GM12873 (cell line): ENCODE results near the gene MEGF6.

Experiments
- TF ChIP-seq, protein P1 (sequence below): IDR thresholded peaks from 2 replicates; pipeline ENCODE4 v1.5.1; 2012; ENCODE audit warnings: low read depth, mild to moderate bottlenecking, moderate library complexity, low read length, control low read depth; ENCODE audit not compliant: insufficient read depth; ENCODE audit errors: missing control alignments

Gene MEGF6

DNA sequence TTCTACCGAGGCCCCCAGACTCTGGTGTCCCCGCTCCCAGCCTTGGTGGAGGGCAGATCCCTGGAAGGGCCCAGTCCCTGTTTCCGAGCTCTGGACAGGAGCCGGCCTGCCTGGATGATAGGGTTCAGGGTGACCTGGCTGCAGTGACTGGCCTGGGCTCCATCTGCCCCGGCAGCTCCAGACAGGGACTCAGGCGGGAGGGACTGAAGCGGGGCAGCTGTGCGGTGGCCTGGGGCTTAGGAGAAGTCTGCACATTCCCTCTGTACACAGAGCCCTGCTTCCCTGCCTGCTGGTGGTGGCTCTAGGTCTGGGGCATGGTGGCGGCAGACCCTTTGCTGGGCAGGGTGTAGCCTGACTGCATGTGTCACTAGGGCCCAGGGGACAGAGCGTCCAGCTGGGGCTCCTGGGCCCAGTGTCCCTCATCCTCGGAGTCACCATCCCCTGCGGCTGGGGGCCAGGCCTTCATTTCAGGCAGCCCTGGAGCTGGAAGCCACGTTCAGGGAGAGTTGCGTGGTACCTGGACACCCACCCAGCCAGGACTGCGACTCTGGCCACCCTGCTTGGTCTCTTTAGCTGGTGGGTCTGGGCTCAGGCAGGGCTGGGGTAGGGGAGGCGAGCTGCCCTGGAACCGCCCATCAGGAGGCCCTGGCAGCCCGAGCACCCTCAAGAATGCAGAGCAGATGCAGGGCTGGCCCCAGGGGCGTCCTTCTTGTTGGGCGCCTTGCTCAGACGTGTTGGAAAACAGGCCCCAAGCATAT, 147.2 kb downstream of the MEGF6 start:
- TF ChIP-seq, protein P1, sequence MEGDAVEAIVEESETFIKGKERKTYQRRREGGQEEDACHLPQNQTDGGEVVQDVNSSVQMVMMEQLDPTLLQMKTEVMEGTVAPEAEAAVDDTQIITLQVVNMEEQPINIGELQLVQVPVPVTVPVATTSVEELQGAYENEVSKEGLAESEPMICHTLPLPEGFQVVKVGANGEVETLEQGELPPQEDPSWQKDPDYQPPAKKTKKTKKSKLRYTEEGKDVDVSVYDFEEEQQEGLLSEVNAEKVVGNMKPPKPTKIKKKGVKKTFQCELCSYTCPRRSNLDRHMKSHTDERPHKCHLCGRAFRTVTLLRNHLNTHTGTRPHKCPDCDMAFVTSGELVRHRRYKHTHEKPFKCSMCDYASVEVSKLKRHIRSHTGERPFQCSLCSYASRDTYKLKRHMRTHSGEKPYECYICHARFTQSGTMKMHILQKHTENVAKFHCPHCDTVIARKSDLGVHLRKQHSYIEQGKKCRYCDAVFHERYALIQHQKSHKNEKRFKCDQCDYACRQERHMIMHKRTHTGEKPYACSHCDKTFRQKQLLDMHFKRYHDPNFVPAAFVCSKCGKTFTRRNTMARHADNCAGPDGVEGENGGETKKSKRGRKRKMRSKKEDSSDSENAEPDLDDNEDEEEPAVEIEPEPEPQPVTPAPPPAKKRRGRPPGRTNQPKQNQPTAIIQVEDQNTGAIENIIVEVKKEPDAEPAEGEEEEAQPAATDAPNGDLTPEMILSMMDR = no peak

DNA sequence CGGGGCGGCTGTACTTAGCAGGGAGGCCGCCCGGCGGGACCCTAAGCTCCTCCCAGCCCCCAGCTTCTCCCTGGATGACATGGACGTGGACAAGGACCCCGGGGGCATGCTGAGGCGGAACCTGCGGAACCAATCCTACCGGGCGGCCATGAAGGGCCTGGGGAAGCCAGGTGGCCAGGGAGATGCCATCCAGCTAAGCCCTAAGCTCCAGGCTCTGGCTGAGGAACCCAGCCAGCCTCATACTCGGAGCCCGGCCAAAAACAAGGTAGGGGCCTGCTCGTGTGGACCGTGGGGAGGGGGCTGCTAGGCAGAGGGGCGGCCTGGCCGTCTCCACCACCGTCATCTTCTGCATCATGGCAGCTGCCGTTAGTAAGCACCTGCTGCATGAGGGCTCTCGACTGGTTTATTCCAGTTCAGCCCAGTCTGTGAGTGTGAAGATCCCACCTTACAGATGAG, 147.9 kb downstream of the MEGF6 start:
- TF ChIP-seq, protein P1 = no peak

DNA sequence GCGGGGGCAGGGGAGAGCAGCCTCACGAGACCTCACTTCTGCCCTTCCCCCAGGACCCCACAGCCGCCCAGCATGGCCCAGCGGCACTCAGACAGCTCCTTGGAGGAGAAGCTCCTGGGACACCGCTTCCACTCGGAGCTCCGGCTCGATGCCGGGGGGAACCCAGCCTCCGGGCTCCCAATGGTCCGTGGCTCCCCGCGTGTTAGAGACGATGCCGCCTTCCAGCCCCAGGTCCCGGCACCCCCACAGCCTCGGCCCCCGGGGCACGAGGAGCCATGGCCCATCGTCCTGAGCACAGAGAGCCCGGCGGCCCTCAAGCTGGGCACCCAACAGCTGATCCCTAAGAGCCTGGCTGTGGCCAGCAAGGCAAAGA, 148.3 kb downstream of the MEGF6 start:
- TF ChIP-seq, protein P1 = no peak

DNA sequence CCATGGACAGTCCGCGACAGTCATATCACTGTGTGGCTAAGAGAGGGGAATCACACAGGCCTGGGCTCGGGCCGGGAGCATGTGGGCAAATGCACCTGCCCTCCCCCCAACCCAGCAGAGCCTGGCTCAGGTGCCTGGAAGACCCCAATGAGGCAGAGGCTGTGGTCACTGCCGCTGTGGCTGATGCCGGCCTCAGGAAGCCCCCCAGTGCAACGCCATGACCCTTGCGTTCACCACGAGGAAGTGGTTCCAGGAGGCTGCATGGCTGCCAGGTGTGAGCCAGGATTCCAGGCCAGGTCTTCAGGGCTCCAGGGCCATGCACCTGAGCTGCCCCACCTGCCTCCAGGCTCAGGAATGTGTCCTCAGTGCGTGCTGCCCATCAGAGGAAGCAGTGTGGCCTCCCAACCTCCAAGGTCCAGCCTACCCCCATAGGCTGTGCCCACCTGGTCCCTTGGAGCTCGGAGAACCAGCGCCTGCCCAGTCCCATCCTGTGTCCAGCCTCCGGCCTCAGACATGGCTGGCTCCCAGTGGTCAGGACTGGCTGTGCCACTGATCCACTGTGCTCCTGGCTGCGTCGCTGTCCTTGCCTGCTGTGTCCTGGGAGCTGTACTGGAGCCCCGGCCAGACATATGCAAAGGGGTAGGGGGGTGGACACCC, 148.8 kb downstream of the MEGF6 start:
- TF ChIP-seq, protein P1 = no peak

DNA sequence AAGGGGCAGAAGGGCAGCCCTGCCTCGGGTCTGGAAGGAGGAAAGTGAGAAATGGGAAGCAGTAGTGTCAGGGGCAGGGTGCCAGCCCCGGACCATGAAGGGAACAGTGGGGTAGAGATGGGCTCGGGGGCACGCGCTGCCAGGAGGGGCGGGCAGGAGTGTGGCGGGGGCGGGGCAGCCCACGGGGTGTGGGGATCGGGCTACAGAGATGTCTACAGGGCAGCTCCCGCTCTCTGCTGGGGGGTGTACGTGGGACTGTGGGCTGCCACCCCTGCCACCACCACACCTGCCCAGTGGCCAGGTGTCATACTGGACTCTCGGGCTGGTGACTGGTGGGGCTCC, 149.4 kb downstream of the MEGF6 start:
- TF ChIP-seq, protein P1 = no peak

DNA sequence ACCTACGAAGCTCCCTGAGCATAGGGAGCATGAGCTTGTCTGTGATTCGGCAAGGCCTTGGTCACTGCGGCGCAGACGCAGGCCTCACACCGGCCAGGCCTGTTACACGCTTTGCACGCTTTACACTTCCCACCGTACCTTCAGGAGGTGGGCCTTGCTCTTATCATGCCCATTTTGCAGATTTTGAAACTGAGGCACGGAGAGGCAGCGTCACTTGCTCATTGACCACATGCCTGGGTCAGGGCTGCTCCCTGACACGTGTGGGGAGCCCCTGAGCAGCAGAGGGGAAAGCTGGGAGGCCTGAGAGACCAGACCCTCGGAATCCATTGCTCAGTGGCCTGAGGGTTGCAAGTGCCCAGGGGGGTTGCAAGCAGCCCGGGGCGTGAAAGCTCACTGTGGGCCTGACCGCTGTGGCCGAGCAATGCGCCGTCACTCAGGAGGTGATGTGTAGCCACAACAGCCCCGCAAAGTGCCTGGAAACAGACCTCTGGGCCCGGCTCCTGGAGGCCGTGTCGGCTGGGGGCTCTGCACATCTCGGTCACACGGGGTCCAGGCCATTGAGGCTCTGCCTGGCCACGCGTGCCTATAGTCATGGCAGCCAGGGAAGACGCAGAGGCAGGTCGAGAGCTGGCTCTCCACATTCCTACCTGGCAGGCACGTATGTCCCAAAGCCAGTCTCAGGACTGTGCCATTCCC, 149.9 kb downstream of the MEGF6 start:
- TF ChIP-seq, protein P1 = no peak

DNA sequence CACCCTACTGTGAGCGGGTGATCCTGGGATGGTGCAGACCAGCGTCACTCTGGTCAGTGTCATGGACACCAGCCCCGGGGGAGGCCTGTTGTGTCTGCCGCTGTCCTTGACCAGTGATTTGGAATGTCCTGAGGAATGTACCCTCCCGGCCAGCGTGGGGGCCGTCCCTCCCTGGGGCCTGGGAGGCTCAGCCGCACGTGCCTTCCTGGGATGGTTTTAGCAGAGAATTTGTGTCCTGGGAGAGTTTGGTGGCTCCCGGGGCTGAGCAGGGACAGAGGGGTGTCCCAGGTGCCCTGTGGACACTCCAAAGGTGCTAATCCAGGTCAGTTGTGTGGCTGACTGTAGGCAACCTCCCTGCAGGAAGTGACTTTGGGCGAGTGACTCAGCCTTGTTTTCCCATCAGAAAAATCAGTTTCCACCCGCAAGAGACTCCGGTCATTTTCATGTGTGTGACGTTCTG, 150.6 kb downstream of the MEGF6 start:
- TF ChIP-seq, protein P1 = no peak
